Measurements from ENCODE around the gene SART1.

The SART1 gene

DNA sequence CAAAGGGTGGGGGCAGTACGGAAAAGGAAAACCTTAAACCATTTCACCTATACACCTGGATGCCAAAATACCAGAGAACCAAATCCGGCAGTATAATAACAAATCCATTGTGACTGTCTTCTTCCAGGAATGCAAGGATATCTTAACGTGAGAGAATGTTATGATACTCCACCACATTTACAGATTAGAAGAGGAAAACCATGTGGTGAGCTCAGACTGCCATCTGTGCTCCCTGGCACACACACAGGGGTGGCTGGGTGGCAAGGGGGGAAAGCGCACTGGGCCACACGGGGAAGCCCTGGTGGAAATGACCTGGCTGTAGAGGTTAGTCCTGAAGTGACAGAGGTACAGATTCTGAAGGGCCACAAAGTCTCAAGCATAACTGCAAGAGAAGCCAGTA lies 30.5 kb downstream of the SART1 start:
- in situ Hi-C loops (cut with MboI; ENCODE audit: low sequenced_read_pairs, unreplicated experiment) = loop anchor here (25.0 kb wide), 1 partner anchor 280 kb away; the partner anchor contains the start of genes KAT5 and RNASEH2C
- no peak for DNase-seq (ENCODE audit: low spot score)
- TF ChIP-seq, protein P1, sequence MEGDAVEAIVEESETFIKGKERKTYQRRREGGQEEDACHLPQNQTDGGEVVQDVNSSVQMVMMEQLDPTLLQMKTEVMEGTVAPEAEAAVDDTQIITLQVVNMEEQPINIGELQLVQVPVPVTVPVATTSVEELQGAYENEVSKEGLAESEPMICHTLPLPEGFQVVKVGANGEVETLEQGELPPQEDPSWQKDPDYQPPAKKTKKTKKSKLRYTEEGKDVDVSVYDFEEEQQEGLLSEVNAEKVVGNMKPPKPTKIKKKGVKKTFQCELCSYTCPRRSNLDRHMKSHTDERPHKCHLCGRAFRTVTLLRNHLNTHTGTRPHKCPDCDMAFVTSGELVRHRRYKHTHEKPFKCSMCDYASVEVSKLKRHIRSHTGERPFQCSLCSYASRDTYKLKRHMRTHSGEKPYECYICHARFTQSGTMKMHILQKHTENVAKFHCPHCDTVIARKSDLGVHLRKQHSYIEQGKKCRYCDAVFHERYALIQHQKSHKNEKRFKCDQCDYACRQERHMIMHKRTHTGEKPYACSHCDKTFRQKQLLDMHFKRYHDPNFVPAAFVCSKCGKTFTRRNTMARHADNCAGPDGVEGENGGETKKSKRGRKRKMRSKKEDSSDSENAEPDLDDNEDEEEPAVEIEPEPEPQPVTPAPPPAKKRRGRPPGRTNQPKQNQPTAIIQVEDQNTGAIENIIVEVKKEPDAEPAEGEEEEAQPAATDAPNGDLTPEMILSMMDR (IDR thresholded peaks at IDR 0.05; ENCODE audit: borderline replicate concordance, control extremely low read depth, extremely low read depth, insufficient read depth, missing control alignments) = no peak

DNA sequence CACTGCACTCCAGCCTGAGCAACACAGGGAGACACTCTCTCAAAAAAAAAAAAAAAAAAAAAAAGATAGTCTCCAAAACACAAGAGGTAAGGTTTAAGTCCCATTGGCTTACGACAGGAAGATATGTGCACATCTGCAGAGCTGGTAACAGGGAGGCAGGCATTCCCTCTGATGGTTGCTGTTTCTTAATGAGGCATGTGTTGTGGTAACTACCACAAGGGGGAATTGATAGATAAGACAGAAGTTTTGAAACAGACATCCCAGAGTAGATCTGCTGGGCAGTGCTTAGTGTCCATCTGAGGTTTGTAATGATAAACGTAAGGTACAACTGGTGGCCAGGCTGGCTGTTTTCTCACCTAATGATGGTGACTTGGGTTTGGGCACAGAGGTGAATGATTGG lies 35.8 kb downstream of the SART1 start:
- in situ Hi-C loops (cut with MboI; ENCODE audit: low sequenced_read_pairs, unreplicated experiment) = loop anchor here (25.0 kb wide), 1 partner anchor 285 kb away; the partner anchor contains the start of genes KAT5 and RNASEH2C

DNA sequence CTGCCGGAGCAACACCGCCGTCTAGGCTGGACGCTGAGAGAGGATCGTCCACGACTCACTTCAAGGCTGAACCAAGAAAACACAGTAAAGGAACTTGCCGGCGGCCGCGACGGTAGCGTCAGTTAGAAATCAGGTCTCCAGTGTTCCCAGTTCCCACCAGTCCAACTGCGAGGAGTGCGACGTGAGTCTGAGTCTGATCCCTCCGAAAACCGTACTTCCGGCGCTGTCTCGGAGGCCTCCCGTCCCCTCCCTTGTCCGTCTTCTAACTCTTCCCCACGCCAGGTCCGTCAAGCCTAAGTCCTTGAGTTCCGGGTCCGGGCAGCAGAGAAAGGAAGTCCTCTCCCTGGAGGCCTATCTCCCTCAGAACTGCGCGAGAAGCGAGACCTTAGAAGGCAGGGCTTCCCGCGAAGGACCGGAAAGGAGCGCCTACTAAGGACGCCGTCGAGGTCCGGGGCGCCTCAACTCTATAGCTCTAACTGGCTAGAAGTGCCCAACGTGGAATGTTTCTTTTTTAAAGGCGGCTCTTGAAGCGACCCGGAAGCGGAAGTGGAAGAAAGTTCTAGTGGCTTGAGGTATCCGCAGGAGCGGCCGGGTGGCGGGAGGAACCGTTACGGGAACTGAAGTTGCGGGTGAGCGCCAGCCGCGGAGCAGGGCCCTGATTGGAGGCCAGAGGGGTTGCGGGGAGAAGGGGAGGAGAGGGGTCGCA lies 40.6 kb downstream of the SART1 start, which contains the start of the genes BANF1 and EIF1AD:
Gene BANF1 (plus strand): TSS at position 562 of the 706 bp plus-strand sequence. CDS start 748 bp downstream, outside the sequence.
Gene EIF1AD (minus strand): TSS at position 216 of the 706 bp plus-strand sequence. CDS start 1,768 bp downstream, outside the sequence.
- in situ Hi-C loops (cut with MboI; ENCODE audit: low sequenced_read_pairs, unreplicated experiment) = no loop called here
- peak; percentile 93 for DNase-seq (ENCODE audit: low spot score)
- TF ChIP-seq, protein P1 (IDR thresholded peaks at IDR 0.05; ENCODE audit: borderline replicate concordance, control extremely low read depth, extremely low read depth, insufficient read depth, missing control alignments) = no peak

More for the DNA sequence above, 35.8 kb downstream of the SART1 start:
- DNase-seq (ENCODE audit: low spot score) = no peak
- TF ChIP-seq, protein P1 (IDR thresholded peaks at IDR 0.05; ENCODE audit: borderline replicate concordance, control extremely low read depth, extremely low read depth, insufficient read depth, missing control alignments) = no peak

DNA sequence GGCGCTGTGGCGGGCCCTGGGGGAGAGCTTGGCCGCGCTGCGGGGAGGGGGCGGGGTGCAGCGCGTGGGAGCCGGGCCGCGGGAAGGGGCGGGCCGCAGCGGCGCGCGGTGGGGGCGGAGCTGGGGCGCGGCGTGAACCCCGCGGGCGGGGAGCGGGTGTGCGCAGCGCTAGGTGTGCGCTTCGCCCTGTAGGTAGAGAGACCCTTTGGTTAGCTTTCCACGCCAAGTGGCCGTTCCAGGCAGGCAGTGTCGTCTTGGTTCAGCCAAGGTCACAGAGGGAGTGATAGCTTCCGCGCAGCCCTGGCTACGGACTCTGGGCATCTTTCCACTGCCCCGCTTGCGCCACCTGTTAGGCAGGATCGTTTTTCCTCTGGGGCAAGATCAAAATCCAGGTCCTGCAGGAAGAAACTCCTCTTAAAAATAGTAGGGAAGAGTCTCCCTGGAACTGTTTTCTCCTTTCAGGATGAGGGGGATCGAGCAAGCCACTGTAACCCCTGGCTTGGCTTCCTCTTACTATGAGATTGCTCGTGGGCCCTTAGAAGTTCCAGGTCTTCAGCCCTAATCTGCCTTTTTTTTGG lies 41.2 kb downstream of the SART1 start:
- in situ Hi-C loops (cut with MboI; ENCODE audit: low sequenced_read_pairs, unreplicated experiment) = no loop called here
- TF ChIP-seq, protein P1 (IDR thresholded peaks at IDR 0.05; ENCODE audit: borderline replicate concordance, control extremely low read depth, extremely low read depth, insufficient read depth, missing control alignments) = no peak
- peak; percentile 83 for DNase-seq (ENCODE audit: low spot score)

DNA sequence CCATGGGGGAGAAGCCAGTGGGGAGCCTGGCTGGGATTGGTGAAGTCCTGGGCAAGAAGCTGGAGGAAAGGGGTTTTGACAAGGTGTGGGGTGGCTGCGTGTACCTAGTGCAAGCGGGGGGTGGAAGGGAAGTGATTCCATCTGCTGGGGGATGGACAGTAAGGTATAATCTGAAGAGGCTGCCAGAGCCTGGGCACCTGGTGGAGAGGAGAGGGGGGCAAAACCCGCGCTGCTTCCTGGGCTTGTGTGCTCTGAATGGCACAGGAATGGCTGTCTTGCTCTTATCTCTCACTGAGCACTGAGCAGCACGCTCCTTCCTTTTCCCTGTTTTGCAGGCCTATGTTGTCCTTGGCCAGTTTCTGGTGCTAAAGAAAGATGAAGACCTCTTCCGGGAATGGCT lies 41.8 kb downstream of the SART1 start:
- no peak for DNase-seq (ENCODE audit: low spot score)
- TF ChIP-seq, protein P1 (IDR thresholded peaks at IDR 0.05; ENCODE audit: borderline replicate concordance, control extremely low read depth, extremely low read depth, insufficient read depth, missing control alignments) = no peak

DNA sequence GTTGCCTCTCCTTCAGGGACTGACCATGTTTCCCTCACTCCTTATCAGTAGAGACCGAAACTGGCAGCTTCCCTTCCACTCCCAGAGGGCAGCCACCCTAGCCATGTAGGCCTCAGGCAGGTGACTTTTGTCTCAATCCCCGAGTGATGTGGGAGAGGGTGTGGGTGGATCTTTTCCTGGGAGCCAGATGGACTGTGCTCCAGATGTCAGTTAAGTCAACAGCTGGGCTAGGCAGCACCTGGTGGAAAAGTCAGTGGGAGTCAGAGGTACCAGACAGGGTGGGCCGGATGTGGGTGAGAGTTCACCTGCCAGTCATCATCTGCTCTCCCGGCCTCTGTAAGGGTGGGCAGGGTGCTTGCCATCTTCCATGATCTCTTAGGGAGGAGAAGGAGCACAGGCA lies 42.7 kb downstream of the SART1 start:
- TF ChIP-seq, protein P1 (IDR thresholded peaks at IDR 0.05; ENCODE audit: borderline replicate concordance, control extremely low read depth, extremely low read depth, insufficient read depth, missing control alignments) = no peak
- in situ Hi-C loops (cut with MboI; ENCODE audit: low sequenced_read_pairs, unreplicated experiment) = no loop called here

More for the DNA sequence above, 41.8 kb downstream of the SART1 start:
- in situ Hi-C loops (cut with MboI; ENCODE audit: low sequenced_read_pairs, unreplicated experiment) = no loop called here

More for the DNA sequence above, 42.7 kb downstream of the SART1 start:
- DNase-seq (ENCODE audit: low spot score) = no peak
